Spleen (tissue), 11 donors: ENCODE data around the gene MAPKBP1. TPM values are rescaled to one million over a fixed set of nuclear protein-coding genes. Genes with fewer than 3 reads are reported as not detected.

Experiments used
- DNase-seq: peaks from one replicate; pipeline ENCODE4 v3.0.0-alpha.2; 2020
- H3K27ac ChIP-seq, 8 donors: fragments of 200-600 bp; sonication (generic) in 7 of 8; 1 replicate in 4 of 8; 2 replicates in 4 of 8; pipeline versions ENCODE4 v1.5.0 to v1.8.0; 2016 to 2021; ENCODE audit warnings: inconsistent platforms in 4 of 8, mild to moderate bottlenecking in 4 of 8, moderate library complexity in 1 of 8
- H3K27me3 ChIP-seq, 7 donors: fragments of 200-600 bp; sonication (generic) in 6 of 7; replicated peaks in 1 of 7; 1 replicate in 4 of 7; 2 replicates in 3 of 7; pipeline versions ENCODE4 v1.5.0 to v1.8.0; 2016 to 2021; ENCODE audit warnings: inconsistent platforms in 3 of 7, mild to moderate bottlenecking in 1 of 7
- H3K36me3 ChIP-seq, 6 donors: fragments of 200-600 bp; sonication (generic) in 5 of 6; 1 replicate in 4 of 6; 2 replicates in 2 of 6; pipeline versions ENCODE4 v1.5.0 to v1.8.0; 2016 to 2021; ENCODE audit warnings: inconsistent platforms in 2 of 6
- H3K4me1 ChIP-seq, 6 donors: fragments of 200-600 bp; sonication (generic) in 5 of 6; 1 replicate in 3 of 6; 2 replicates in 3 of 6; pipeline versions ENCODE4 v1.5.0 to v1.8.0; 2016 to 2021; ENCODE audit warnings: inconsistent platforms in 3 of 6
- H3K4me3 ChIP-seq, 8 donors: fragments of 200-600 bp; sonication (generic) in 7 of 8; 1 replicate in 4 of 8; 2 replicates in 4 of 8; pipeline versions ENCODE4 v1.5.0 to v1.8.0; 2016 to 2021; ENCODE audit warnings: inconsistent platforms in 4 of 8, mild to moderate bottlenecking in 4 of 8, moderate library complexity in 2 of 8
- H3K9me3 ChIP-seq, 8 donors: fragments of 200-600 bp; sonication (generic) in 7 of 8; 1 replicate in 4 of 8; 2 replicates in 4 of 8; pipeline versions ENCODE4 v1.5.0 to v1.8.0; 2016 to 2021; ENCODE audit warnings: inconsistent platforms in 4 of 8
- POLR2A ChIP-seq, 3 donors: fragments of 450-650 bp; IDR thresholded peaks; one replicate each; pipeline ENCODE4 v1.5.1; 2017; ENCODE audit warnings: antibody characterized with exemption in 3 of 3, mild to moderate bottlenecking in 1 of 3
- POLR2AphosphoS5 ChIP-seq, 3 donors: sonication (generic); formaldehyde crosslinking; IDR thresholded peaks; one replicate each; pipeline ENCODE4 v1.5.1; 2017; ENCODE audit warnings: antibody characterized with exemption in 3 of 3
- WGBS, 5 donors: extraction: QIAGEN DNeasy Blood & Tissue Kit in 3 of 5; methylation state at CpG; one replicate each; pipeline versions ENCODE4 v1.1.5 to v1.1.7; 2013 to 2018; 5-methylcytosine and 5-hydroxymethylcytosine counted together
- intact Hi-C: fragments of 100-400 bp; cut with DNase I; formaldehyde crosslinking; loops from one replicate; pipeline ENCODE4 v1.15.0; 2023; ENCODE audit warnings: low total_unique reads
- polyA plus RNA-seq, 3 donors: library from polyadenylated mRNA; stranded (reverse); fragments of 200-250 nt; gene quantifications; one replicate each; pipeline ENCODE4 v1.2.1, GENCODE V29; 2013
- total RNA-seq, 7 donors: library from RNA; depleted of rRNA in 3 of 7; stranded (reverse); fragments of >200 nt in 3 of 7; fragmentation: NEBNext Ultra II Directional in 4 of 7; extraction: Animal tissue kit (Norgen Biotek cat#: 25700) in 4 of 7; gene quantifications; one replicate each; pipeline versions ENCODE4 v1.1.0 to v1.2.1, GENCODE V29; 2016 to 2021
- TF ChIP-seq, protein P1 (sequence below), 11 experiments: fragments of 200-600 bp in 7 of 11; fragments of 450-650 bp in 4 of 11; sonication (generic) in 4 of 11; IDR thresholded peaks in 8 of 11; conservative IDR thresholded peaks in 3 of 11; 1 replicate in 7 of 11; 2 replicates in 4 of 11; pipeline versions ENCODE4 v1.4.0 to v1.8.0; 2016 to 2021; ENCODE audit warnings: antibody characterized with exemption in 11 of 11, inconsistent platforms in 4 of 11, mild to moderate bottlenecking in 1 of 11
- donor health status: healthy with polysubstance abuse.
- donor health status: DM: no; HTN: no; CAD: no; lungs with moderate emphysema.
- donor health status: DM: no; HTN: no; CAD: no.
- donor health status: Bipolar disorder and iron deficiency.
- donor health status: healthy.
- donor health status: DM: no; HTN: no; CAD: no.
- donor health status: DM: yes; HTN: yes; CAD: no.

MAPKBP1 gene
- total and polyA plus RNA-seq, 10 donors = 2.4 to 44.5 (median 26.0) TPM

DNA sequence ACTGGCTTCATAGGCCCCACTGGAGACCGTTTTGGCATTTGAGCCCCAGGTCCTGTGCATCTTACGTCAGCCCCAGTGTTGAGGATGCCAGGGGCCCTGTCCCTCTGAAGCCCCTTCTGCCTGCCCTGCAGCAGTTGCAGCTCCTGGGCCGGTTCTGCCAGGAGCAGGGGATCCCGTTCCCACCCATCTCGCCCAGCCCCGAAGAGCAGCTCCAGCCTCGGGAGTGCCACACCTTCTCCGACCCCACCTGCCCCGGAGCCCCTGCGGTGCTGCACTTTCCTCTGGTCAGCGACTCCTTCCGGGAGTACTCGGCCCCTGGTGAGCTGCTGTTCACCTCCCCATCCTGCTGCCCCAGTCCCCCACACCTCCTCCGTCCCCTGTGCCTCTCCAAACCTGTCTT, 72.9 kb downstream of the MAPKBP1 start:
- H3K27ac ChIP-seq = no peak overlapping the region
- intact Hi-C loops = no loop called here
- 89 to 99% (median 96%) methylated on average over 12 to 14 of the region's 14 CpGs for WGBS, 5 donors
- no peak for TF ChIP-seq POLR2AphosphoS5 (IDR thresholded peaks at IDR 0.05)
- TF ChIP-seq, protein P1, sequence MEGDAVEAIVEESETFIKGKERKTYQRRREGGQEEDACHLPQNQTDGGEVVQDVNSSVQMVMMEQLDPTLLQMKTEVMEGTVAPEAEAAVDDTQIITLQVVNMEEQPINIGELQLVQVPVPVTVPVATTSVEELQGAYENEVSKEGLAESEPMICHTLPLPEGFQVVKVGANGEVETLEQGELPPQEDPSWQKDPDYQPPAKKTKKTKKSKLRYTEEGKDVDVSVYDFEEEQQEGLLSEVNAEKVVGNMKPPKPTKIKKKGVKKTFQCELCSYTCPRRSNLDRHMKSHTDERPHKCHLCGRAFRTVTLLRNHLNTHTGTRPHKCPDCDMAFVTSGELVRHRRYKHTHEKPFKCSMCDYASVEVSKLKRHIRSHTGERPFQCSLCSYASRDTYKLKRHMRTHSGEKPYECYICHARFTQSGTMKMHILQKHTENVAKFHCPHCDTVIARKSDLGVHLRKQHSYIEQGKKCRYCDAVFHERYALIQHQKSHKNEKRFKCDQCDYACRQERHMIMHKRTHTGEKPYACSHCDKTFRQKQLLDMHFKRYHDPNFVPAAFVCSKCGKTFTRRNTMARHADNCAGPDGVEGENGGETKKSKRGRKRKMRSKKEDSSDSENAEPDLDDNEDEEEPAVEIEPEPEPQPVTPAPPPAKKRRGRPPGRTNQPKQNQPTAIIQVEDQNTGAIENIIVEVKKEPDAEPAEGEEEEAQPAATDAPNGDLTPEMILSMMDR (IDR thresholded peaks at IDR 0.05 in 8 of 11, conservative IDR thresholded peaks at IDR 0.05 in 3 of 11) = no peak
- TF ChIP-seq POLR2A (IDR thresholded peaks at IDR 0.05) = no peak
- no peak overlapping the region for H3K4me3 ChIP-seq
- H3K36me3 ChIP-seq = peaks cover 0 to 71% (median 54%) of the 10 kb centered on the region in 6 donors
- H3K9me3 ChIP-seq = no peaks in the 10 kb centered on the region
- no peak for DNase-seq
- H3K27me3 ChIP-seq = peaks cover 0 to 17% (median 0%) of the 10 kb centered on the region in 7 donors
- no peaks in the 10 kb centered on the region for H3K4me1 ChIP-seq

- H3K4me1 ChIP-seq = no peaks in the 10 kb centered on the region
- 88 to 99% (median 94%) methylated on average over 8 to 9 of the region's 9 CpGs for WGBS, 5 donors
- intact Hi-C loops = no loop called here
- H3K4me3 ChIP-seq = no peak overlapping the region
- H3K27me3 ChIP-seq = peaks cover 0 to 25% (median 0%) of the 10 kb centered on the region in 7 donors
- TF ChIP-seq POLR2AphosphoS5 (IDR thresholded peaks at IDR 0.05) = no peak
- TF ChIP-seq POLR2A (IDR thresholded peaks at IDR 0.05) = no peak
- TF ChIP-seq, protein P1 (IDR thresholded peaks at IDR 0.05 in 8 of 11, conservative IDR thresholded peaks at IDR 0.05 in 3 of 11) = no peak
- H3K27ac ChIP-seq = no peak overlapping the region
- H3K36me3 ChIP-seq = peaks cover 0 to 63% (median 53%) of the 10 kb centered on the region in 6 donors
- DNase-seq = no peak
- no peaks in the 10 kb centered on the region for H3K9me3 ChIP-seq
Observed at GRCh38 chr15:41847981-41848380, 73.7 kb downstream of the MAPKBP1 start.

GRCh38 chr15:41848631-41849030, 74.3 kb downstream of the MAPKBP1 start:
- no peak overlapping the region for H3K27ac ChIP-seq
- no peak for DNase-seq
- H3K4me1 ChIP-seq = no peaks in the 10 kb centered on the region
- 79 to 94% (median 81%) methylated on average over 5 to 10 of the region's 10 CpGs for WGBS, 5 donors
- peaks cover 0 to 57% (median 51%) of the 10 kb centered on the region in 6 donors for H3K36me3 ChIP-seq
- TF ChIP-seq POLR2AphosphoS5 (IDR thresholded peaks at IDR 0.05) (peak in 1 of 3 donors; percentile 19), POLR2A (IDR thresholded peaks at IDR 0.05) (no peak)
- TF ChIP-seq, protein P1 (IDR thresholded peaks at IDR 0.05 in 8 of 11, conservative IDR thresholded peaks at IDR 0.05 in 3 of 11) = no peak
- intact Hi-C loops = no loop called here
- H3K4me3 ChIP-seq = no peak overlapping the region
- no peaks in the 10 kb centered on the region for H3K9me3 ChIP-seq
- peaks cover 0 to 31% (median 0%) of the 10 kb centered on the region in 7 donors for H3K27me3 ChIP-seq

DNA sequence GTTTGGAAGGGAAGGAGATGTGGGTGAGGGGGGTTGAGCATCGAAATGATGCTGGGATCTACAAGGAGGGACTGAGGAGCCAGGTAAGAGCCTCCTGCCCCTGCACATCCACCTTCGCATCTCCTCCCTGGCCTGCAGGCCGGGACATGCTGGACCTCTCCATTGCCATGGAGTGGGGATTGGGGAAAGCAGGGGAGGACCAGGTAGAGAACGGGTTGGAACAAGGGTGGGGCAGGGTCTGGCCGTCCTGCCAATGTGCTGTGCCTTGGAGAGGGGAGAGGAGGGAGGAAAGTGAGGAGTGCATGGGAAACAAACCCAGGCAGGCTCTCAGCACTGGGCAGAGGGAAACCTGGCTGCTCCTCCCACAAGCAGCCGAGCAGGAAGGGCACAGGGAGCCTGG, 74.9 kb downstream of the MAPKBP1 start:
- intact Hi-C loops = no loop called here
- no peak overlapping the region for H3K4me3 ChIP-seq
- TF ChIP-seq POLR2A (IDR thresholded peaks at IDR 0.05) (no peak), POLR2AphosphoS5 (IDR thresholded peaks at IDR 0.05) (no peak)
- TF ChIP-seq, protein P1 (IDR thresholded peaks at IDR 0.05 in 8 of 11, conservative IDR thresholded peaks at IDR 0.05 in 3 of 11) = no peak
- no peaks in the 10 kb centered on the region for H3K9me3 ChIP-seq
- no peak overlapping the region for H3K27ac ChIP-seq
- peaks cover 0 to 37% (median 0%) of the 10 kb centered on the region in 7 donors for H3K27me3 ChIP-seq
- WGBS, 5 donors = 82 to 95% (median 91%) methylated on average over 6 of the region's 6 CpGs
- no peak for DNase-seq
- H3K4me1 ChIP-seq = no peaks in the 10 kb centered on the region
- peaks cover 0 to 51% (median 48%) of the 10 kb centered on the region in 6 donors for H3K36me3 ChIP-seq
